IMR-90 (cell line): ENCODE results near the gene MICB. TPM values are rescaled to one million over a fixed set of nuclear protein-coding genes. Genes with fewer than 3 reads are reported as not detected.

Experiments
- ATAC-seq: fragments of 200-7000 bp; cut with Tn5 transposase; 2 replicates; pipeline ENCODE4 v1.9.1; 2020; ENCODE audit warnings: low read depth, mild to moderate bottlenecking, moderate library complexity
- BruUV-seq: library from RNA; stranded (reverse); fragments of 400-500 nt; replicated peaks from 2 replicates; lab custom pipeline; 2021; lab: Mats Ljungman, UMichigan
- CTCF ChIA-PET: fragments of 300-600 bp; formaldehyde crosslinking; extraction: SDS; loops from one replicate; lab custom pipeline; 2021; ENCODE audit warnings: antibody characterized with exemption; lab: Yijun Ruan, JAX
- POLR2A ChIA-PET: fragments of 300-600 bp; sonication (Branson Sonifier 250); formaldehyde crosslinking; loops from one replicate; lab custom pipeline; 2022; ENCODE audit warnings: antibody characterized with exemption; ENCODE audit not compliant: unreplicated experiment; lab: Charles Lee
- DNase-seq: peaks from one replicate; pipeline ENCODE4 v3.0.0; 2013
- H2AFZ ChIP-seq: replicated peaks from 2 replicates; pipeline ENCODE3; 2013; ENCODE audit warnings: low read length, mild to moderate bottlenecking; ENCODE audit not compliant: poor library complexity
- H2AK5ac ChIP-seq: 2 replicates; pipeline ENCODE4 v1.6.1; 2013; ENCODE audit warnings: low read depth, low read length, inconsistent platforms
- H2AK9ac ChIP-seq: replicated peaks from 2 replicates; pipeline ENCODE3; 2013; ENCODE audit warnings: mild to moderate bottlenecking, low read depth, low read length, moderate library complexity; ENCODE audit not compliant: poor library complexity
- H2BK120ac ChIP-seq: 2 replicates; pipeline ENCODE4 v1.6.1; 2013; ENCODE audit warnings: low read depth, low read length, inconsistent platforms
- H2BK15ac ChIP-seq: 3 replicates; pipeline ENCODE4 v1.6.1; 2013; ENCODE audit warnings: low read depth, low read length, inconsistent platforms
- H2BK20ac ChIP-seq: 2 replicates; pipeline ENCODE4 v1.6.1; 2013; ENCODE audit warnings: low read depth, mild to moderate bottlenecking, inconsistent platforms, low read length, moderate library complexity
- H2BK5ac ChIP-seq: 2 replicates; pipeline ENCODE4 v1.6.1; 2013; ENCODE audit warnings: mild to moderate bottlenecking, low read depth, low read length, inconsistent platforms; ENCODE audit not compliant: poor library complexity, severe bottlenecking
- H3K14ac ChIP-seq: replicated peaks from 2 replicates; pipeline ENCODE4 v1.6.1; 2013; ENCODE audit warnings: low read depth, low read length, inconsistent platforms
- H3K18ac ChIP-seq: 2 replicates; pipeline ENCODE4 v1.6.1; 2013; ENCODE audit warnings: low read depth, low read length, control low read depth
- H3K23ac ChIP-seq: 2 replicates; pipeline ENCODE4 v1.6.1; 2013; ENCODE audit warnings: low read depth, low read length, inconsistent platforms
- H3K27ac ChIP-seq: 2 replicates; pipeline ENCODE4 v1.5.1; 2013; ENCODE audit warnings: mild to moderate bottlenecking, control low read depth, low read length; ENCODE audit not compliant: insufficient read depth
- H3K27me3 ChIP-seq: 2 replicates; pipeline ENCODE4 v1.6.1; 2013; ENCODE audit warnings: low read length; ENCODE audit not compliant: control insufficient read depth, insufficient read depth
- H3K36me3 ChIP-seq: 2 replicates; pipeline ENCODE4 v1.6.1; 2013; ENCODE audit warnings: low read length, mixed read lengths; ENCODE audit not compliant: control insufficient read depth, insufficient read depth
- H3K4ac ChIP-seq: 2 replicates; pipeline ENCODE4 v1.6.1; 2013; ENCODE audit warnings: low read depth, low read length, inconsistent platforms
- H3K4me1 ChIP-seq: 2 replicates; pipeline ENCODE4 v1.6.1; 2013; ENCODE audit warnings: low read length, mixed read lengths; ENCODE audit not compliant: control insufficient read depth, insufficient read depth
- H3K4me2 ChIP-seq: 2 replicates; pipeline ENCODE4 v1.6.1; 2013; ENCODE audit warnings: low read depth, mild to moderate bottlenecking, control low read depth, low read length, moderate library complexity
- H3K4me3 ChIP-seq: 2 replicates; pipeline ENCODE4 v1.5.1; 2013; ENCODE audit warnings: low read depth, mild to moderate bottlenecking, control low read depth, low read length, moderate library complexity; ENCODE audit not compliant: insufficient read depth
- H3K56ac ChIP-seq: 2 replicates; pipeline ENCODE4 v1.6.1; 2013; ENCODE audit warnings: low read length, inconsistent platforms; ENCODE audit not compliant: insufficient read depth; ENCODE audit errors: extremely low read depth
- H3K79me1 ChIP-seq, 2 experiments: 2 replicates each; pipeline ENCODE4 v1.6.1; 2013; ENCODE audit warnings: low read length in 2 of 2, inconsistent platforms in 1 of 2, low read depth in 1 of 2
- H3K9ac ChIP-seq: 2 replicates; pipeline ENCODE4 v1.6.1; 2013; ENCODE audit warnings: low read depth, low read length, control low read depth
- H3K9me1 ChIP-seq: 2 replicates; pipeline ENCODE4 v1.6.1; 2013; ENCODE audit warnings: low read length, inconsistent platforms; ENCODE audit not compliant: insufficient read depth
- H3K9me3 ChIP-seq: 2 replicates; pipeline ENCODE4 v1.6.1; 2013; ENCODE audit warnings: low read length; ENCODE audit not compliant: control insufficient read depth, insufficient read depth
- H4K20me1 ChIP-seq: 2 replicates; pipeline ENCODE4 v1.6.1; 2013; ENCODE audit warnings: low read length, inconsistent platforms; ENCODE audit not compliant: insufficient read depth
- H4K5ac ChIP-seq: 2 replicates; pipeline ENCODE4 v1.6.1; 2013; ENCODE audit warnings: mild to moderate bottlenecking, low read depth, low read length, control low read depth
- H4K8ac ChIP-seq, 2 experiments: 2 replicates each; pipeline ENCODE4 v1.6.1; 2013; ENCODE audit warnings: low read depth in 2 of 2, low read length in 2 of 2, control low read depth in 1 of 2, inconsistent platforms in 1 of 2
- H4K91ac ChIP-seq: 2 replicates; pipeline ENCODE4 v1.6.1; 2013; ENCODE audit warnings: low read depth, low read length, inconsistent platforms; ENCODE audit not compliant: insufficient read depth
- CEBPB ChIP-seq: IDR thresholded peaks from 2 replicates; pipeline ENCODE4 v1.6.1; 2012; ENCODE audit warnings: low read depth, low read length, improper control_type of control experiment
- CHD1 ChIP-seq: IDR thresholded peaks from 2 replicates; pipeline ENCODE4 v1.6.1; 2012; ENCODE audit warnings: low read depth, low read length, improper control_type of control experiment
- CTCF ChIP-seq: conservative IDR thresholded peaks from 2 replicates; pipeline ENCODE4 v1.5.1; 2012; ENCODE audit warnings: mild to moderate bottlenecking, low read depth, low read length, improper control_type of control experiment
- ELK1 ChIP-seq: fragments of 150-350 bp; IDR thresholded peaks from 2 replicates; pipeline ENCODE4 v1.6.1; 2016; ENCODE audit warnings: low read depth, mild to moderate bottlenecking, low read length, moderate library complexity, borderline replicate concordance
- FOS ChIP-seq: fragments of 150-350 bp; IDR thresholded peaks from 2 replicates; pipeline ENCODE4 v1.6.1; 2016; ENCODE audit warnings: low read depth, low read length
- MAFK ChIP-seq: IDR thresholded peaks from 2 replicates; pipeline ENCODE4 v1.6.1; 2012; ENCODE audit warnings: low read depth, low read length, improper control_type of control experiment
- MAZ ChIP-seq: IDR thresholded peaks from 2 replicates; pipeline ENCODE4 v1.6.1; 2012; ENCODE audit warnings: low read depth, mild to moderate bottlenecking, low read length, improper control_type of control experiment, moderate library complexity, borderline replicate concordance
- MXI1 ChIP-seq: IDR thresholded peaks from 2 replicates; pipeline ENCODE4 v1.6.1; 2012; ENCODE audit warnings: low read depth, mild to moderate bottlenecking, low read length, moderate library complexity, borderline replicate concordance
- NFE2L2 ChIP-seq: fragments of 150-350 bp; IDR thresholded peaks from 2 replicates; pipeline ENCODE4 v1.6.1; 2016; ENCODE audit warnings: low read depth, mild to moderate bottlenecking, low read length
- POLR2A ChIP-seq: IDR thresholded peaks from 2 replicates; pipeline ENCODE4 v1.6.1; 2012; ENCODE audit warnings: mild to moderate bottlenecking, low read depth, low read length
- RAD21 ChIP-seq: IDR thresholded peaks from 2 replicates; pipeline ENCODE4 v1.6.1; 2012; ENCODE audit warnings: low read length, improper control_type of control experiment
- RCOR1 ChIP-seq: IDR thresholded peaks from 2 replicates; pipeline ENCODE4 v1.6.1; 2012; ENCODE audit warnings: mild to moderate bottlenecking, low read length, improper control_type of control experiment; ENCODE audit not compliant: insufficient replicate concordance
- RFX5 ChIP-seq: IDR thresholded peaks from 2 replicates; pipeline ENCODE4 v1.8.0; 2012; ENCODE audit warnings: low read depth, mild to moderate bottlenecking, low read length, moderate library complexity
- SMC3 ChIP-seq: fragments of 150-350 bp; IDR thresholded peaks from 2 replicates; pipeline ENCODE4 v1.6.1; 2016; ENCODE audit warnings: low read depth, mild to moderate bottlenecking, antibody characterized with exemption, low read length, moderate library complexity
- USF2 ChIP-seq: fragments of 150-350 bp; IDR thresholded peaks from 2 replicates; pipeline ENCODE4 v1.6.1; 2017; ENCODE audit warnings: mild to moderate bottlenecking, antibody characterized with exemption, low read length, low read depth
- WGBS, 2 experiments: methylation state at CpG; one replicate each; pipeline versions ENCODE4 v1.1.5 to v1.1.7; 2013; ENCODE audit warnings: missing lambda C conversion rate in 2 of 2; ENCODE audit not compliant: insufficient read length in 1 of 2; ENCODE audit errors: extremely low coverage in 2 of 2; 5-methylcytosine and 5-hydroxymethylcytosine counted together
- dilution Hi-C: fragments of 300-500 bp; cut with HindIII; formaldehyde crosslinking; loops from one replicate; pipeline ENCODE4 v1.14.3; 2018; ENCODE audit warnings: low sequenced_read_pairs; ENCODE audit not compliant: unreplicated experiment
- in situ Hi-C: fragments of 300-500 bp; cut with MboI; formaldehyde crosslinking; loops from 3 replicates; pipeline ENCODE4 v1.14.3; 2019; ENCODE audit warnings: low sequenced_read_pairs, inconsistent platforms, mixed read lengths
- intact Hi-C: fragments of 100-400 bp; cut with micrococcal nuclease; formaldehyde crosslinking; loops from 2 replicates; pipeline ENCODE4 v1.10.0; 2022
- polyA plus RNA-seq, 3 experiments: library from polyadenylated mRNA; depleted of rRNA; stranded (reverse); fragments of >200 nt; gene quantifications; 2 replicates each; pipeline ENCODE4 v1.2.3, GENCODE V29; 2012; ENCODE audit warnings: low replicate concordance in 1 of 3
- total RNA-seq: library from RNA; depleted of rRNA; stranded (reverse); fragments of >200 nt; gene quantifications from 2 replicates; pipeline ENCODE4 v1.2.3, GENCODE V29; 2012

The MICB gene
- total and polyA plus RNA-seq, 2 of the 4 experiments (the other 2 are of a cell fraction), result 9.6 to 11.1 TPM

GRCh38 chr6:31450751-31451150, 47.2 kb upstream of the MICB start:
- Histone ChIP-seq H4K8ac (no peak overlapping the region), H3K9me3 (peaks cover 10% of the 10 kb centered on the region), H2BK15ac (no peak overlapping the region), H3K18ac (no peak overlapping the region), H2AK9ac (no peak overlapping the region), H3K4me3 (no peak overlapping the region), H2AFZ (no peak overlapping the region), H2AK5ac (no peak overlapping the region), H3K4ac (no peak overlapping the region), H2BK120ac (no peak overlapping the region), H3K4me2 (no peak overlapping the region), H3K56ac (no peak overlapping the region), H4K91ac (no peak overlapping the region), H3K27ac (no peak overlapping the region), H4K5ac (no peak overlapping the region), H2BK20ac (no peak overlapping the region), H3K27me3 (peaks cover 8% of the 10 kb centered on the region), H3K14ac (no peak overlapping the region), H3K23ac (no peak overlapping the region), H3K9ac (no peak overlapping the region), H3K9me1 (no peaks in the 10 kb centered on the region), H2BK5ac (no peak overlapping the region), H3K36me3 (no peaks in the 10 kb centered on the region), H3K79me1 (no peaks in the 10 kb centered on the region), H4K20me1 (no peaks in the 10 kb centered on the region), H3K4me1 (no peaks in the 10 kb centered on the region)
- dilution Hi-C loops, result no loop called here
- DNase-seq (no peak), ATAC-seq (no peak)
- TF ChIP-seq RCOR1 (no peak), CEBPB (no peak), CTCF (no peak), SMC3 (no peak), MAZ (no peak), MAFK (no peak), RFX5 (no peak), MXI1 (no peak), RAD21 (no peak), USF2 (no peak), FOS (no peak), ELK1 (no peak), CHD1 (no peak), NFE2L2 (no peak), POLR2A (no peak)
- WGBS, 2 experiments, result no CpG with 5 or more reads among the region's 4 CpGs
- POLR2A ChIA-PET, result no interaction called here
- CTCF ChIA-PET, result no interaction called here
- no TSS peak for BruUV-seq
- intact Hi-C loops, result no loop called here
- in situ Hi-C loops, result no loop called here
